NCI-H2196 (cell line): Measurements from ENCODE around the gene ELOVL2.

Experiments used
- DNase-seq: peaks from one replicate; lab custom pipeline; 2025; ENCODE audit not compliant: unreplicated experiment; lab: John Stamatoyannopoulos, UW

The ELOVL2 gene

GRCh38 chr6:11058406-11058805, 14.3 kb upstream of the ELOVL2 start:
- no peak for DNase-seq

- no peak for DNase-seq
Observed at GRCh38 chr6:11056871-11057270, 12.8 kb upstream of the ELOVL2 start.

- DNase-seq, result no peak
Observed at GRCh38 chr6:11055127-11055627, 11.1 kb upstream of the ELOVL2 start.

GRCh38 chr6:11054722-11055121, 10.6 kb upstream of the ELOVL2 start:
- DNase-seq, result no peak

GRCh38 chr6:11053307-11053706, 9.2 kb upstream of the ELOVL2 start:
- DNase-seq, result no peak

- DNase-seq, result no peak
Observed at GRCh38 chr6:11050731-11051130, 6.6 kb upstream of the ELOVL2 start.

- no peak for DNase-seq
Observed at GRCh38 chr6:11044712-11045167, 635 bp upstream of the ELOVL2 start.

GRCh38 chr6:11043378-11043960, 636 bp downstream of the ELOVL2 start:
- DNase-seq, result peak; percentile 21

GRCh38 chr6:11042750-11043377, 1.2 kb downstream of the ELOVL2 start:
- no peak for DNase-seq

- DNase-seq, result no peak
Observed at GRCh38 chr6:11042025-11042749, 1.9 kb downstream of the ELOVL2 start.

- no peak for DNase-seq
Observed at GRCh38 chr6:11040134-11040533, 4.0 kb downstream of the ELOVL2 start.

- DNase-seq, result no peak
Observed at GRCh38 chr6:11039040-11039439, 5.1 kb downstream of the ELOVL2 start.

GRCh38 chr6:11036977-11037430, 7.1 kb downstream of the ELOVL2 start:
- DNase-seq, result no peak

GRCh38 chr6:11036351-11036740, 7.8 kb downstream of the ELOVL2 start:
- DNase-seq, result no peak

- no peak for DNase-seq
Observed at GRCh38 chr6:11035616-11036350, 8.3 kb downstream of the ELOVL2 start.

- DNase-seq, result no peak
Observed at GRCh38 chr6:11033825-11034224, 10.3 kb downstream of the ELOVL2 start.

- no peak for DNase-seq
Observed at GRCh38 chr6:11030904-11031303, 13.2 kb downstream of the ELOVL2 start.

- DNase-seq, result no peak
Observed at GRCh38 chr6:11028959-11029358, 15.1 kb downstream of the ELOVL2 start.

GRCh38 chr6:11027565-11028110, 16.5 kb downstream of the ELOVL2 start:
- no peak for DNase-seq

GRCh38 chr6:11025921-11026635, 18.0 kb downstream of the ELOVL2 start:
- no peak for DNase-seq
